Forelimb muscle (tissue), 1 donor: ENCODE measurements around the gene ARR3. TPM values are rescaled to one million over a fixed set of nuclear protein-coding genes. Genes with fewer than 3 reads are reported as not detected.
"Not testable (repeated sequence)": the region's sequence is repeated elsewhere in the genome, so short reads cannot be mapped to it uniquely, and the experiment has no call there.

ENCODE experiments used
- DNase-seq: peaks from one replicate; pipeline ENCODE4 v3.0.0-alpha.2; 2013; ENCODE audit warnings: low read depth
- polyA plus RNA-seq: library from polyadenylated mRNA; unstranded; fragments of 120-200 nt; gene quantifications from one replicate; pipeline ENCODE4 v1.2.1, GENCODE V29; 2013; ENCODE audit not compliant: insufficient read length

Gene ARR3
- polyA plus RNA-seq, 1 donor: 0.43 TPM

DNA sequence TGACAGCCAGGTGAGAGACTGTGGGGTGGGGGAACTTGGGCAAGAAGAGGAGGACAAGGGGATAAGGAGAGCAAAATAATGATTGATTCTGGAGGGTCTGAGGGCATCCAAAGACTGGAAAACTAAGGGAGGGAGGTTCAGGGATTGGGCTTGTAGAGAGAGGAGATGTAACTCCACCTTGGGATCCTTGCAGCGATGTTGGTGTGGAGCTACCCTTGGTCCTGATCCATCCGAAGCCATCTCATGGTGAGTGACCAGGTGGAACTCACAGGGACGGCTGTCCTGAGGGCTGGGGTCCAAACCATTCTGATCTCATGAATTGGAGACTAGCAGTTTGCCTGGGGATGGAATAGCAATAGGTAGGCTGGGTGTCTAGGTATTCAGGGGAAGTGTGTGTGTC is 12.4 kb downstream of the ARR3 start:
- DNase-seq: no peak

GRCh38 chrX:70281951-70282350 is 13.8 kb downstream of the ARR3 start, which contains the start of gene RAB41:
Gene RAB41 (plus strand): TSS chrX:70282172. CDS start chrX:70282218, 46 bp downstream.
- DNase-seq: no peak

DNA sequence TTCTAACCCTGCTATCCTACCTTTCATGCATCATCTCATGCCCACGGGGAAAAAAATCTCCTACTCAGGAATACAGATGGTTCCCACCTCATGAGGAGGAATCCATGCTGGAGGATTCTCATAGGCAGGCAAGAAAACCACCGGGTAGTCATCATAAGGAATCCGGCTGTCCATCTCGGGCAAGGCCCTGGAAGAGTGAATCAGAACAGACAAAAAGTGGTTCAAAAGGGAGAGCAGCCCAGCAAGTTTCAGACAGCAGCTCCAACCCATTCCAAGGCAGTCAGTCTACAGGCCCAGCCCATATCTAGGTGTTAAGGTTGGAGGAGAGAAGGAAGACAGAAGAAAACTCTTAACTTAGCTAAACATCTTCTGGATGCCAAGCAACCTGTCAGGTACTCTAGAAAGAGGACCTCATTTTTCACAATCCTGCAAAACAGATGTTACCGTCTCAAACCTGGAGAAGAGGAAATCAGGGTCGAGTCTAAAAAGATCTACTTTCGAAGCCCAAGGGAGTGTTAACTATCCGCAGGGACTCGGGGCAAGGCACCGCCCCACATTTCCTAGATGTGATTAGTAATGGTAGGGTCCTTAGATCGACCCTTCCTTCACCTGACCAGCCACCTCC is 21.1 kb downstream of the ARR3 start:
- DNase-seq: no peak

- DNase-seq: peak; percentile 77
Observed at GRCh38 chrX:70289793-70290770, 21.9 kb downstream of the ARR3 start, which contains the start of the genes KIF4A and PDZD11. Gene KIF4A (plus strand): TSS chrX:70290104. CDS start chrX:70290459, 355 bp downstream. Gene PDZD11 (minus strand): TSS chrX:70289927. CDS start chrX:70289341, 586 bp downstream.

GRCh38 chrX:70292788-70293187 is 24.7 kb downstream of the ARR3 start:
- no peak for DNase-seq

DNA sequence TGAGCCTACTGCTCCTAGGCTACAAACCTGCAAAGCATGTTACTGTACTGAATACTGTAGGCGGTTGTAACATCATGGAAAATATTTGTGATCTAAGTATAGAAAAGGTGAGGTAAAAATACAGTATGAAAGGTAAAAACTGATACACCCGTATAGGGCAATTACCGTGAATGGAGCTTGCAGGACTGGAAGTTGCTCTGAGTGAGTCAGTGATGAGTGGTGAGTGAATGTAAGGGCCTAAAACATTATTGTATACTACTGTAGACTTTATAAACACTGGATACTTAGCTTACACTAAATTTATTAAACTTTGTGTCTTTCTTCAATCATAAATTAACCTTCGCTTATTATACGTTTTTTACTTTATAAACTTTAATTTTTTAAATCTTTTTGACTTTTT is 25.5 kb downstream of the ARR3 start:
- no peak for DNase-seq

DNA sequence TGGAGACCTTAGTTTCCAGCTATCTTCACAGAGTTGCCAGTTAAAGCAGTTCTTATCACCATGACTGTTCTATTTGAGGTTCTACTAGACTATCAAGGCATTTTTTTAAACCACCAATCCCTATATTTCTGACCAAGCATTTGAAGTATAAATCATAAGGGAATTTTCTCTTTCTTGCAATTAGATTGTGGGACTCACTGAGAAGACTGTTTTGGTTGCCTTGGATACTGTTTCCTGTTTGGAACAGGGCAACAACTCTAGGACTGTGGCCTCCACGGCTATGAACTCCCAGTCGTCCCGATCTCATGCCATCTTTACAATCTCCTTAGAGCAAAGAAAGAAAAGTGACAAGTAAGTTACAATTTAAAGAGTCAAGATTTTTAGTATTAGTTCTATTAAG is 33.6 kb downstream of the ARR3 start:
- no peak for DNase-seq

DNA sequence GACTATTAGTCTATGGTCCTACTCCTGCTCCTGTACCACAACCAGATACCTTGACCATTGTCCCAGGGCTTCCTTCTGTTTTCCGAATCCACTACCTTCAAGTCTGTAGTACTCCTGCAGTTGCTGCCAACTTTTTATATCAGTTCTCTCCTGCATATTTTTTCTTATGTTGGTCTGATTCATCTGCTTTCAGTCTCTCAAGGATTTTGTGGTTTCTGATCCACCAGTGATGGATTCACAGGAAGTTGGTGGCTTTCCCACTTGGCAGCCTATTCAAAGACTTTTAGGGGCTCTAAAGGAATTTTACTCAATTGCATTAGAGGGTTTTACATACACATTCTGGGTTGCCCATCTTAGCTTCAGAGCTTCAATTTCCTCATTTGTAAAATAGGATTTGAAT is 45.4 kb downstream of the ARR3 start:
- no peak for DNase-seq

DNA sequence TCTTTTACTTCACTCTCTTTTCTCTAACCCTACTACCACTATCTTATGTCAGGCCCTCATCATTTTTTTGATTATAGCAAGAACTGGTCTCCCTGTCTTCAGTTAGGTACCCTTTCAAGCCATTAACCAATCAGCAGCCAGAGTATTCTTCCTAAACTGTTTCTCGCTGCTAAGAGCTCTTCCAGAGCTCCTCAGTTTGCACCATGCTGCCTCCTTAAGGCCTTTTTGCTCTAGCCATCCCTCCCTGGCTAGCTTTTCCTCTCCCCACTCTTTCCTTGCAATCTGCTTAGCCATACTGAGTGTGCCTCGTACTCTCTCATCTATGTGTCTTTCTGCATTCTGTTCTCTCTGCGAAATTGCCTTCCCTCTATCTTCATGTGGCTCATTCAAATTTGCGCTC is 54.6 kb downstream of the ARR3 start:
- DNase-seq: no peak

GRCh38 chrX:70323628-70324027 is 55.5 kb downstream of the ARR3 start:
- not testable (repeated sequence) for DNase-seq

GRCh38 chrX:70324326-70324725 is 56.2 kb downstream of the ARR3 start:
- DNase-seq: no peak

DNA sequence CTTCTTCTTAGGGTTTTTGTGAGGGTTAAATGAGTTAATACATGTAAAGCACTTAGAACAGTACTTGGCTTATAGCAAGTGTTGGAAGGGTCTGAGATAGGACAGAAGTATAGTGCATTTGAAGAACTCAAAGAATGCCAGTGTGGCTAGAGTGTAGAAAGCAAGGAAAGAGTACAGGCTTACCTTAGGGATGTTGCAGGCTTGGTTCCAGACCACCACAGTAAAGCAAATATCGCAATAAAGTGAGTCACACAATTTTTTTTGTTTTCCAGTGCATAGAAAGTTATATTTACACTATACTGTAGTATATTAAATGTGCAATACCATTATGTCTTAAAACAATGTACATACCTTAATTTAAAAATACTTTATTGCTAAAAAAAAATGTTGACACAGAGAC is 63.0 kb downstream of the ARR3 start:
- no peak for DNase-seq

Other genes with a start within 250 kb of the ARR3 start
- not detected for gene AWAT2, start 218.4 kb upstream of the ARR3 start, polyA plus RNA-seq
- not detected for gene OTUD6A, start 205.9 kb upstream of the ARR3 start, polyA plus RNA-seq
- 132 TPM for gene IGBP1, start 134.9 kb upstream of the ARR3 start, polyA plus RNA-seq
- gene DGAT2L6, start 90.9 kb upstream of the ARR3 start, polyA plus RNA-seq: not detected
- gene AWAT1, start 33.7 kb upstream of the ARR3 start, polyA plus RNA-seq: not detected
- 0.25 TPM for gene P2RY4, start 8.1 kb upstream of the ARR3 start, polyA plus RNA-seq
- 0.68 TPM for gene RAB41, start 13.8 kb downstream of the ARR3 start, polyA plus RNA-seq
- 36.0 TPM for gene PDZD11, start 21.6 kb downstream of the ARR3 start, polyA plus RNA-seq
- gene KIF4A, start 21.8 kb downstream of the ARR3 start, polyA plus RNA-seq: 5.5 TPM
- 0.56 TPM for gene GDPD2, start 155.0 kb downstream of the ARR3 start, polyA plus RNA-seq
- gene DLG3, start 176.5 kb downstream of the ARR3 start, polyA plus RNA-seq: 4.9 TPM